HG02973 (cell line): Measurements from ENCODE around the gene NTRK1.

ENCODE experiments used
- ATAC-seq: cut with Tn5 transposase; IDR thresholded peaks from one replicate; pipeline ENCODE4 v1.9.1; 2021; ENCODE audit warnings: moderate library complexity; ENCODE audit not compliant: unreplicated experiment

The NTRK1 gene

GRCh38 chr1:156836892-156837291, 23.8 kb upstream of the NTRK1 start:
- ATAC-seq: no peak

GRCh38 chr1:156838972-156839371, 21.7 kb upstream of the NTRK1 start:
- ATAC-seq: no peak

- ATAC-seq: no peak
Observed at GRCh38 chr1:156839426-156840109, 21.1 kb upstream of the NTRK1 start.

GRCh38 chr1:156840186-156840897, 20.3 kb upstream of the NTRK1 start:
- ATAC-seq: no peak

- ATAC-seq: no peak
Observed at GRCh38 chr1:156840898-156841279, 19.8 kb upstream of the NTRK1 start.

- ATAC-seq: no peak
Observed at GRCh38 chr1:156841295-156841855, 19.3 kb upstream of the NTRK1 start.

- no peak for ATAC-seq
Observed at GRCh38 chr1:156842618-156843300, 17.9 kb upstream of the NTRK1 start.

- no peak for ATAC-seq
Observed at GRCh38 chr1:156844102-156844501, 16.6 kb upstream of the NTRK1 start.

- ATAC-seq: no peak
Observed at GRCh38 chr1:156844638-156845037, 16.0 kb upstream of the NTRK1 start.

- ATAC-seq: no peak
Observed at GRCh38 chr1:156845055-156845952, 15.4 kb upstream of the NTRK1 start.

- ATAC-seq: no peak
Observed at GRCh38 chr1:156845953-156846545, 14.6 kb upstream of the NTRK1 start.

GRCh38 chr1:156846643-156847042, 14.0 kb upstream of the NTRK1 start:
- ATAC-seq: no peak

- ATAC-seq: no peak
Observed at GRCh38 chr1:156847591-156848460, 12.8 kb upstream of the NTRK1 start.

- no peak for ATAC-seq
Observed at GRCh38 chr1:156848461-156849150, 12.1 kb upstream of the NTRK1 start.

- no peak for ATAC-seq
Observed at GRCh38 chr1:156849151-156849496, 11.5 kb upstream of the NTRK1 start.

- no peak for ATAC-seq
Observed at GRCh38 chr1:156851779-156852417, 8.8 kb upstream of the NTRK1 start.

GRCh38 chr1:156852418-156852874, 8.2 kb upstream of the NTRK1 start:
- no peak for ATAC-seq

- no peak for ATAC-seq
Observed at GRCh38 chr1:156853761-156854160, 6.9 kb upstream of the NTRK1 start.
